NOMO-1 (cell line): ENCODE measurements around the gene ERBB4.
"Not testable (repeated sequence)": the region's sequence is repeated elsewhere in the genome, so short reads cannot be mapped to it uniquely, and the experiment has no call there.

ENCODE experiments used
- DNase-seq, 2 experiments: peaks; one replicate each; lab custom pipeline; 2025; ENCODE audit not compliant: unreplicated experiment in 2 of 2; lab: John Stamatoyannopoulos, UW

ERBB4 gene

DNA sequence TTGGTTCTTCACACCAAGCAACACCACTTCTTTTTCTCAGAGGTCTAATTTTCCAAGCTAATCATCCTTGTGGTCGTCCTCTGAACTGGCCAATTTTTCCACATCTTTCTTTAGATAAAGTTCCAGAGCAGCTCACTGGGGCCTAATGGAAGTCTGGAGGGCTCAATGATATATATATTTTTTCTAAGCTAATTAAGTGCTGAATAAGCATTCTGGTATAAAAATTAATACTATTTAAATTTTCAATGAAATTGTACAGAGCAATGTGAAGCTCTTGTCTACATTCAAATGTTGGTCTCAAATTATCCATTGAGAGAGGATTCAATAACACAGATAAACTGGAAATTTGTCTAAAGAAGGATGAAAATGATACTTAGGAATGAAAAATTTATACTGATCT is 866.6 kb downstream of the ERBB4 start:
- DNase-seq, result no peak

DNA sequence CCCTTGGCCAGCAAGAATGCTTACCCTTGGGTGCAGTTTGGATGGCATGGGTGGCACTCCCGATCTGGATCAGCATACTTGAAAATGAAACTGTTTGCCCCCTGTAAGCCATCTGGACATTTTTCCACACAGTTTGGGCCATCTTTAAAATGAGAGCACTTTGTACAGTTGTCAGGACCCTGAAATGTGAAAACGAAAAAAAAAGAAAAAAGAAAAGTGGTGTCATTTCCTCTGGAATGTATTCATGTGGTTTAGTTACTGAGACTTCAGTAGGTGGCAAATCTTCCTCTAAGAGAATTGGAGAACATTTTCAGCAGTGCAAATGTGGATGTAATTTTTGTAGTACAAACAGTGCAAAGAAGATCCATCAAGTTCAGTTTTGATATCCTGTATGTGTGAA is 873.3 kb downstream of the ERBB4 start:
- no peak for DNase-seq

GRCh38 chr2:211664321-211664720 is 874.3 kb downstream of the ERBB4 start:
- no peak for DNase-seq

DNA sequence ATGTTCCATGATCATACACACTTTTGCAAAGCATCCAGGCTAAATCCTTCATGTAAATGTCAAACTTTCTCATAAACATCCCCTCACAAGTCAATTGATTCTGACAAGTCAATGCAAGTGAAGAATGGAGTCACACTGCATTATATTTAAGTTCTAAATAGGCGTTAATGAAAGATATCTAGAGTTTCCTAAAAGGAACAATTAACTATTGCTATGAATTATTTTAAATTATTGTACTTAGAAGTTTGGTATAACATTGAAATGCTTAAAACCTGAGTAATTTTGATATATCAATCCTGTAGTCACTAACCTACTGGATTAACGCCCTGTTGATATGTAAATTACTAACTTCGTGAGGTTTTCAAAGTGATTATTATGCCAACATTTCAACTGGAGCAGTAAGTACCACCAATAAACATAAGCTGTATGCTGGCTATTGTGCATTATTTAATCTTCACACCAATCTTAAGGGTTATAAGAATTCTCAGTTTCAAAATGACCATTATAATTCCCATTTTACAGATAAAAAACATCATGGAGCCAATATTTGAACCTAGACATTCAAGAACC is 884.3 kb downstream of the ERBB4 start:
- DNase-seq, result no peak

- DNase-seq, result no peak
Observed at GRCh38 chr2:211652327-211652726, 886.3 kb downstream of the ERBB4 start.

DNA sequence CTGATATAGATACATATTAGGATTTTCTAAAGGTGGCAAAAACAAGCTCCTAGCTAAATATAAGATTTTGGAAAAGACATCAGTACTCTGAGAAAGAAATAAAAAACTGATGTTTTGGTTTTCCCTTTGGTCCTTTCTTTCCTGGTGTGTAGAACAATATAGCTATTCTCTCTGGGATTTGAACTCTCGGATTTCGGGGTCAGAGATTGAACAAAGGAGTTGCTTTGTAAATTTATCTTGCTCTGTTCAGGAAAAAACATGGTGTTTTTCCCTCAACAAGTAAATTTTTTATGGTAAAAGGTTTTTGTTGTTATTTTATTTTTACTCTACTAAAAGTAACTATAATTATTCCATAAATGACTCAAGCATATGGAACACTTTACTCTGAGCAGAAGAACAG is 889.3 kb downstream of the ERBB4 start:
- DNase-seq, result no peak

- DNase-seq, result no peak
Observed at GRCh38 chr2:211631503-211631902, 907.1 kb downstream of the ERBB4 start.

- DNase-seq, result no peak
Observed at GRCh38 chr2:211623096-211623495, 915.5 kb downstream of the ERBB4 start.

GRCh38 chr2:211620986-211621385 is 917.6 kb downstream of the ERBB4 start:
- no peak for DNase-seq

GRCh38 chr2:211617803-211618202 is 920.8 kb downstream of the ERBB4 start:
- no peak for DNase-seq

GRCh38 chr2:211611621-211612020 is 927.0 kb downstream of the ERBB4 start:
- DNase-seq, result no peak

DNA sequence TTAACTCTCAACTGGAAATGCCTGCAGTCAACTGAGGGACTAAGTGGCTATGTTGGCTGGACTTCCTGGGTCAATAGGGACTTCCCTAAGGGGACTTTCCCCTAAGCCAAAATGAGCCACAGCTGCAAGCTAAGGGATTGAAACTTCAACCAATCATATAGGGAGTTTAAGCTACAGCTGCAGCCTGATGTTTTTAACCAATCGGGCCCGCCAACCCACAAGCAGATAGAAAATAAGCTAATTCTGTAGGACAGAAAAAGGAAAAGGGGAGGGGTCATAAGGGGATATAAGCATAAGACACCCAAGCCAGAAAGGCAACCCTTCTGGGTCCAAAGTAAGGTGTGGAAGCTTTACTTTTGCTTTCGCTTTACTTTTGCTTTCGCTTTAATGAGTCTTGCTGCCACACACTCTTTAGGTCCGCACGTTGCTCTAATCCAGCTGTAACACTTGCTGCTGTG is 927.5 kb downstream of the ERBB4 start:
- peak; percentile 45 to 65 for DNase-seq

DNA sequence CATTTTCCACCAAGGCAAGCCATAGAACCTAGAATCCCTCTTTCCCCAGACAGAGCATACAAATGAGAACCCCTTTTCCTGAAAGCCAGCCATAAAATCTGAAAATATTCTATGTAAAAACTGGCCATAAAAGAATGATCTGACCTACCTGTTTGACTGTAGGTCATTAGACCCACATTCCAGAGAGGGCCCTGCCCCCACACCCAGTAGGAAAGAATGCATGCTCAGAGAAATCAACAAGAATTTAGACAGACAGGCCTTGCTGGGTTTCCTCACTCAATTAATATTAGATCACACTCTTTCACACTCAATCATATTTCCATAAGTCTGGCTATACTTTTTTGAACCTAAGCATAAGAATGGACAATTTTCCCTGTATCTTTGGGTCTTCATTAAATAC is 929.5 kb downstream of the ERBB4 start:
- no peak for DNase-seq

DNA sequence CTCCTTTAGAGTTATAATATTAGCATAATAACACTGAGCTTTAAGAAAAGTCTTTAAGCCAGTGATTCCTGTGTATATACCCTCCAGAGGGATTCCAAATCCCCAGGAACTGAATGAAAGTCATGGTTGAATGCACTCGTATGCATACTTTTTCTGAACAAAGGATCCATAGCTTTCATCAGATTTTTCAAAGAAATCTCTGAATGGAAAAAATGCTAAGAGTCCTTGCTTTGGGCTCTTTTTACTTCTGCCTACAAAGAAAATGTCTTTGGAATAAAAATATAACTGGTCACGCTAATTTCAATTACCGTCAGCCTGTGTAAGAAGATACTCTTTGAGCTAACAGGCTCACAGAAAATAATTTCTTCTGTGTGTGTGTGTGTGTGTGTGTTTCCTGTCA is 939.5 kb downstream of the ERBB4 start:
- no peak for DNase-seq

DNA sequence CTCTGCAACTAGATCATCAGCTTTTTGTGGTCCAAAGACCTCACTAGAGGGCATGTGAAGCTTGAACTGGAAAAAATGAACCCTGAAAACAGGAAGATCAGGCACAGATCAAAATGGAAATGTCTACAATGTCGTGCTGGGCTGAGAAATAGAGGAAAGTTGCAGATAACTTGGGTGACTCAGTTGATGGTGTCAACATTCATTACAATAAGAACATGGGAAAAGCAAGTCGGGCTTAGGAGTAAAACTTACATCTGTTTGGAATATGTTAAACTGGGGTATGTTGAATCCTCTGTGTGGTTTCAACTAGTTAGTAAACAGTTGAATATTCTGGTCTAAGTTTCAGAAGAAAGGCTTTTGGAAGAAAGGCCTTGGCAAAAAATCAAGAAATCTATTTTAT is 940.4 kb downstream of the ERBB4 start:
- DNase-seq, result no peak

DNA sequence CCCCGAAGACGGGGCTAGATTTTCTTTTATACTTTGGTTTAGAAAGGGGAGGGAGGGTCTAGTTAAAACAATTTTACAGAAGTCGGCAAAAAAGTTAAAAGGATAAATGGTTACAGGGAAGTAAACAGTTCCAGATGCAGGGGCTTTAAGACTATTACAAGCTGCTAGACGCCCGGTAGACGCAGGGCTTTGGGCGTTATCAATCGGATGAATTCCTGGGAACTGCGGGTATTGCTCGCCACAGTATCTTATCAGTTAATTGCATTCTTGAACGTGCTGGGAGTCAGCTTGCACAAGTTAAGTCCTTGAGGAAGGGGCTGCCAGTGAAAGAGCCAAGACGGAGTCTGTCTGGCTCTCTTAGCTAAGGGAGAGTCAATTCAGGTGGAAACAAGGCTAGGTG is 946.6 kb downstream of the ERBB4 start:
- not testable (repeated sequence) for DNase-seq

DNA sequence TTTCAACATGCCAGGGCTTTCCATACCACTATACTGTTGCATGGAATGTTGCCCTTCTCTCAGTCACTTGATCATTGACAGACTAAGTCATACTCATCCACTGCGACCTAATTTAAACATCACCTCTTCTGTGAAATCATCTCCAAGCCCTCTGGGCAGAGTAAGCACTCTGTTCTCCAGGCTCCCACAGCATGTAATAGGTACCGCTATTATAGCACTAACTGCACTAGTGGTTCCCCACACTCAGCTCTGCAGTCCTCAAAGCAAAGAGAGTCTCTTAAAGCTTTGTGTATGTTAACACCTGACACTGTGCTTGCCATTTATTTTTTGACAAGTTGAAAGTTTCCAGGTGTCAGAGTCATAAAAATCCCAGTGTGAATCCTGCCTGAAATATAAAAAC is 947.2 kb downstream of the ERBB4 start:
- no peak for DNase-seq

GRCh38 chr2:211568439-211568838 is 970.2 kb downstream of the ERBB4 start:
- no peak for DNase-seq

GRCh38 chr2:211564441-211564840 is 974.2 kb downstream of the ERBB4 start:
- DNase-seq, result no peak

- no peak for DNase-seq
Observed at GRCh38 chr2:211545582-211545981, 993.0 kb downstream of the ERBB4 start.

DNA sequence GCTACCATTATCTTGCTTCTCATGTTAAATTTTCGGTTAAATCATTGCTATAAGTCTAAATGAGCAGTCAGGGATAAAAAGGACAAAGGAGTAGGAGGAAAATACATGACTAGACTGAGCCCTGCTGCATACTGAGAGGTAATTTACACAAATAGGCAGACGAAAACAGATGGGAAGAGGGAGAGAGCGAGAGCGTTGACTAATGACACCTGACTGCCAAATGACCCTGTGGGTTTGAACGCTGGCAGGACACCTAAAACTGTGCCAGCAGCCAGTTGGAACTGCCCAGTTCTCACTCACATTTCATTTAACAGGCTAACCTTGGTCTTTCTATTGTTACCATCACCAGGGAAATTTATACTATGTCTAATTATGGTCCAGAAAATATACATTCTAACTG is 1004.0 kb downstream of the ERBB4 start:
- no peak for DNase-seq

DNA sequence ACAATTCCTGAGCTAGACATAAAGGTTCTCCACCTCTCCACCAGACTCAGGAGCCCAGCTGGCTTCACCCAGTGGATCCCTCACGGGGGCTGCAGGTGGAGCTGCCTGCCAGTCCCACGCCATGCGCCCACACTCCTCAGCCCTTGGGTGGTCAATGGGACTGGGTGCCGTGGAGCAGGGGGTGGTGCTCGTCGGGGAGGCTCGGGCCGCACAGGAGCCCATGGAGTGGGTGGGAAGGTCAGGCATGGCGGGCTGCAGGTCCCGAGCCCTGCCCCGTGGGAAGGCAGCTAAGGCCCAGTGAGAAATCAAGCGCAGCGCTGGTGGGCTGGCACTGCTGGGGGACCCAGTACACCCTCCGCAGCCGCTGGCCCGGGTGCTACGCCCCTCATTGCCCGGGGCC is 1014.4 kb downstream of the ERBB4 start:
- DNase-seq, result not testable (repeated sequence)

DNA sequence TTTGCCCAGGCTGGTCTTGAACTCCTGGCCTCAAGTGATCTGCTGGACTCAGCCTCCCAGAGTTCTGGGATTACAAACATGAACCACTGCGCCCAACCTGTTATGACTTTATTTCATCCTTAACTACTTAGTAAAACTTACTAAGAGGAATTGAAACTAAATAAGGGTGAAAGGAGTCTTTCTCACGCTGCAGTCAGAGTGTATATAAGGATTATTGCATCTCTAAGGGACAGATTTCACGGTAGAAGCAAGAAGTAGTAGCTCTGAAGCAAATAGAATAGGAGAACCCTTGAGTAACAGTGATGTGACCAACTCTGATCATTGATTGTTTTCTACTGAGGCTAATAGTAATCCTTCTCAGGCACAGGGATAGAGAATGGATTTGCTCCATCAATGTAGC is 1022.1 kb downstream of the ERBB4 start:
- peak in 1 of 2 experiments; percentile 50 for DNase-seq
